K562 (cell line): Measurements from ENCODE around the gene AFF3. TPM values are rescaled to one million over a fixed set of nuclear protein-coding genes. Genes with fewer than 3 reads are reported as not detected.

ENCODE experiments used
- ATAC-seq: fragments of 200-7000 bp; cut with Tn5 transposase; 3 replicates; pipeline ENCODE4 v1.9.1; 2020; ENCODE audit warnings: moderate library complexity
- BruUV-seq: library from RNA; stranded (reverse); fragments of 400-500 nt; replicated peaks from 2 replicates; lab custom pipeline; 2021; lab: Mats Ljungman, UMichigan
- CTCF ChIA-PET: fragments of 300-600 bp; formaldehyde crosslinking; extraction: SDS; loops from one replicate; lab custom pipeline; 2021; ENCODE audit warnings: low intra/inter-chr PET ratio; lab: Yijun Ruan, JAX
- POLR2A ChIA-PET: fragments of 300-600, 350-650 bp; sonication (Branson Sonifier 250); formaldehyde crosslinking; extraction: SDS; loops from one replicate; lab custom pipeline; 2021; ENCODE audit warnings: antibody characterized with exemption, inconsistent platforms; lab: Yijun Ruan, JAX
- DNase-seq, 4 experiments: peaks; one replicate each; pipeline versions ENCODE4 v3.0.0 to v3.0.0-alpha.2; 2011 to 2018; ENCODE audit warnings: low spot score in 3 of 4, mixed read lengths in 3 of 4; ENCODE audit errors: extremely low read depth in 1 of 4
- FAIRE-seq: peaks from 2 replicates; lab custom pipeline; 2011; peaks lifted over from hg19 to GRCh38; lab: Jason Lieb, UNC
- H2AFZ ChIP-seq: 2 replicates; pipeline ENCODE4 v1.6.0; 2011; ENCODE audit warnings: low read depth, low read length, control low read depth, inconsistent platforms
- H3K27ac ChIP-seq: fragments of 200-600 bp; 3 replicates; pipeline ENCODE4 v1.8.0; 2011; ENCODE audit warnings: low read depth, mild to moderate bottlenecking, control low read depth, inconsistent platforms, low read length, moderate library complexity, mixed read lengths; ENCODE audit errors: extremely low read depth
- H3K27me3 ChIP-seq, 2 experiments: fragments of 300-600 bp in 1 of 2; 2 replicates in 1 of 2; 3 replicates in 1 of 2; pipeline versions ENCODE4 v1.6.0 to v1.8.0; 2011; ENCODE audit warnings: inconsistent platforms in 2 of 2, low read length in 2 of 2, mild to moderate bottlenecking in 1 of 2, mixed read lengths in 1 of 2, moderate library complexity in 1 of 2; ENCODE audit not compliant: control insufficient read depth in 2 of 2, insufficient read depth in 2 of 2
- H3K36me3 ChIP-seq: fragments of 300-600 bp; 3 replicates; pipeline ENCODE4 v1.8.0; 2011; ENCODE audit warnings: mild to moderate bottlenecking, low read length, inconsistent platforms; ENCODE audit not compliant: control insufficient read depth, insufficient read depth
- H3K4me1 ChIP-seq, 2 experiments: fragments of 200-600 bp in 1 of 2; replicated peaks in 1 of 2; 2 replicates in 1 of 2; 3 replicates in 1 of 2; pipeline versions ENCODE4 v1.5.1 to v1.8.0; 2011; ENCODE audit warnings: inconsistent platforms in 2 of 2, low read length in 2 of 2, mild to moderate bottlenecking in 1 of 2, mixed read lengths in 1 of 2, moderate library complexity in 1 of 2; ENCODE audit not compliant: control insufficient read depth in 2 of 2, insufficient read depth in 2 of 2
- H3K4me2 ChIP-seq: 2 replicates; pipeline ENCODE4 v1.6.1; 2011; ENCODE audit warnings: low read length, control low read depth, inconsistent platforms, mixed read lengths; ENCODE audit not compliant: insufficient read depth
- H3K4me3 ChIP-seq: fragments of 200-600 bp; sonication (generic), shearing (Covaris generic); 2 replicates; pipeline ENCODE4 v1.5.1; 2016; ENCODE audit warnings: control low read depth, inconsistent platforms
- H3K79me2 ChIP-seq: fragments of 200-600 bp; 3 replicates; pipeline ENCODE4 v1.8.0; 2011; ENCODE audit warnings: low read length, inconsistent platforms; ENCODE audit not compliant: control insufficient read depth, insufficient read depth
- H3K9ac ChIP-seq, 2 experiments: 2 replicates each; pipeline versions ENCODE4 v1.6.0 to v1.6.1; 2011; ENCODE audit warnings: low read depth in 2 of 2, low read length in 2 of 2, control low read depth in 1 of 2, inconsistent platforms in 1 of 2, mild to moderate bottlenecking in 1 of 2, mixed read lengths in 1 of 2; ENCODE audit not compliant: insufficient read depth in 1 of 2
- H3K9me1 ChIP-seq: one replicate; pipeline ENCODE4 v1.6.0; 2011; ENCODE audit warnings: inconsistent platforms, mild to moderate bottlenecking, low read length, moderate library complexity; ENCODE audit not compliant: control insufficient read depth, insufficient read depth
- H3K9me3 ChIP-seq: replicated peaks from 2 replicates; pipeline ENCODE4 v1.5.1; 2011; ENCODE audit warnings: low read depth, low read length, inconsistent platforms; ENCODE audit not compliant: control insufficient read depth, insufficient read depth
- H4K20me1 ChIP-seq: replicated peaks from 2 replicates; pipeline ENCODE4 v1.6.1; 2011; ENCODE audit warnings: low read length, inconsistent platforms, mixed read lengths; ENCODE audit not compliant: control insufficient read depth, insufficient read depth
- DNMT1 ChIP-seq: fragments of 450-650 bp; IDR thresholded peaks from 2 replicates; pipeline ENCODE4 v1.6.1; 2016; ENCODE audit warnings: antibody characterized with exemption, mild to moderate bottlenecking
- GTF3C2 ChIP-seq: IDR thresholded peaks from 3 replicates; pipeline ENCODE4 v1.6.1; 2011; ENCODE audit warnings: borderline replicate concordance, mild to moderate bottlenecking, moderate library complexity; ENCODE audit not compliant: insufficient read length; ENCODE audit errors: extremely low read depth
- HDAC8 ChIP-seq: fragments of 450-650 bp; IDR thresholded peaks from 2 replicates; pipeline ENCODE4 v1.6.1; 2016; ENCODE audit warnings: mild to moderate bottlenecking, missing genetic modification characterization, moderate library complexity, missing compliant biosample characterization
- KDM2B ChIP-seq: fragments of 250-450 bp; sonication (Bioruptor Pico); IDR thresholded peaks from 2 replicates; pipeline ENCODE4 v1.8.0; 2021; ENCODE audit warnings: mild to moderate bottlenecking, moderate library complexity
- MCM7 ChIP-seq, 2 experiments: fragments of 450-650 bp; IDR thresholded peaks; 2 replicates each; pipeline ENCODE4 v1.6.1; 2016 to 2018
- NR2F6 ChIP-seq: fragments of 450-650 bp; formaldehyde crosslinking; IDR thresholded peaks from 2 replicates; pipeline ENCODE4 v1.4.0; 2020; ENCODE audit warnings: mild to moderate bottlenecking
- SETDB1 ChIP-seq: IDR thresholded peaks from one replicate; pipeline ENCODE4 v1.6.1; 2012; ENCODE audit warnings: low read length, control low read depth, inconsistent platforms
- SP1 ChIP-seq: sonication (generic); formaldehyde crosslinking; IDR thresholded peaks from 2 replicates; pipeline ENCODE4 v1.8.1; 2022; ENCODE audit warnings: mild to moderate bottlenecking, missing genetic modification reagents
- TEAD2 ChIP-seq: fragments of 450-650 bp; IDR thresholded peaks from 2 replicates; pipeline ENCODE4 v1.6.1; 2016; ENCODE audit warnings: missing genetic modification characterization, control low read depth, missing compliant biosample characterization
- ZFPM2 ChIP-seq: fragments of 250-450 bp; sonication (Bioruptor Pico); IDR thresholded peaks from 2 replicates; pipeline ENCODE4 v1.5.1; 2022; ENCODE audit warnings: mild to moderate bottlenecking
- ZFX ChIP-seq: sonication (generic); formaldehyde crosslinking; IDR thresholded peaks from 2 replicates; pipeline ENCODE4 v1.8.0; 2022; ENCODE audit warnings: mild to moderate bottlenecking, missing genetic modification reagents, moderate library complexity
- ZNF398 ChIP-seq: fragments of 250-450 bp; sonication (Bioruptor Pico); IDR thresholded peaks from 2 replicates; pipeline ENCODE4 v1.8.0; 2021; ENCODE audit warnings: moderate library complexity, mild to moderate bottlenecking, inconsistent platforms
- ZNF609 ChIP-seq: sonication (generic); formaldehyde crosslinking; IDR thresholded peaks from 2 replicates; pipeline ENCODE4 v1.8.1; 2023; ENCODE audit warnings: missing genetic modification reagents, mild to moderate bottlenecking, borderline replicate concordance
- ZNF644 ChIP-seq: fragments of 200-800 bp; sonication (Bioruptor generic); IDR thresholded peaks from 2 replicates; pipeline ENCODE4 v1.6.1; 2016; ENCODE audit warnings: low read depth, missing genetic modification characterization, missing compliant biosample characterization
- WGBS: fragments of 100-300 bp; shearing (Covaris generic); methylation state at CpG from one replicate; pipeline ENCODE4 v1.1.6; 2016; ENCODE audit warnings: low coverage, mixed read lengths; ENCODE audit not compliant: insufficient coverage; ENCODE audit errors: missing lambda C conversion rate; 5-methylcytosine and 5-hydroxymethylcytosine counted together
- in situ Hi-C: fragments of 300-500 bp; cut with MboI; formaldehyde crosslinking; loops from 4 replicates; pipeline ENCODE4 v1.15.0; 2018; ENCODE audit warnings: inconsistent platforms, mixed read lengths
- intact Hi-C: fragments of 100-400 bp; cut with micrococcal nuclease; formaldehyde crosslinking; loops from 2 replicates; pipeline ENCODE4 v1.14.2; 2022
- polyA plus RNA-seq, 8 experiments: library from polyadenylated mRNA; depleted of rRNA in 4 of 8; stranded (reverse) in 5 of 8; unstranded in 3 of 8; fragments of >200 nt; fragmentation: Nextera tagmentation in 2 of 8; fragmentation: Illumina TruSeq in 1 of 8; extraction: Ambion mirVana in 2 of 8; extraction: Trizol in 1 of 8; gene quantifications; 2 replicates each; pipeline versions ENCODE4 v1.2.1 to v1.2.3, GENCODE V29; 2011 to 2014; ENCODE audit warnings: inconsistent platforms in 1 of 8, missing spikeins in 1 of 8
- total RNA-seq, 7 experiments: library from RNA; depleted of rRNA in 6 of 7; stranded (reverse); fragments of >200 nt in 6 of 7; fragmentation: Illumina TruSeq in 2 of 7; extraction: Trizol in 2 of 7; gene quantifications; 2 replicates each; pipeline versions ENCODE4 v1.2.1 to v1.2.3, GENCODE V29; 2011 to 2021; ENCODE audit warnings: low replicate concordance in 1 of 7

AFF3 gene
- total and polyA plus RNA-seq, 9 of the 15 experiments (the other 6 are each of a cell fraction or from before 2014, with no cell fraction given) = 0.02 to 0.11 TPM; not detected in 7

- no peak overlapping the region for H3K4me3 ChIP-seq
- in situ Hi-C loops = no loop called here
- H4K20me1 ChIP-seq = no peaks in the 10 kb centered on the region
- TF ChIP-seq DNMT1 (no peak), ZNF609 (CRISPR knock-in tag) (no peak), TEAD2 (tag) (no peak), GTF3C2 (no peak), SP1 (no peak), ZNF398 (CRISPR knock-in tag) (no peak), KDM2B (CRISPR knock-in tag) (no peak), ZFX (CRISPR knock-in tag) (no peak), SETDB1 (no peak), NR2F6 (CRISPR knock-in tag) (no peak), ZFPM2 (CRISPR knock-in tag) (no peak), MCM7 (IDR thresholded peaks at IDR 0.05) (no peak), ZNF644 (tag) (no peak), HDAC8 (tag) (no peak)
- H3K27ac ChIP-seq = no peak overlapping the region
- intact Hi-C loops = no loop called here
- H3K27me3 ChIP-seq = peaks cover 2 to 9% of the 10 kb centered on the region in 2 experiments; a peak in 2 of 5 replicates
- H3K79me2 ChIP-seq = no peaks in the 10 kb centered on the region
- ATAC-seq (no peak), DNase-seq (no peak), FAIRE-seq (no peak)
- POLR2A ChIA-PET = no interaction called here
- no peak overlapping the region for H3K4me2 ChIP-seq
- CTCF ChIA-PET = no interaction called here
- no peaks in the 10 kb centered on the region for H3K9me3 ChIP-seq
- H3K9ac ChIP-seq = no peak overlapping the region
- H2AFZ ChIP-seq = no peak overlapping the region
- 3% methylated on average over 6 of the region's 6 CpGs for WGBS
- no peaks in the 10 kb centered on the region for H3K36me3 ChIP-seq
- H3K4me1 ChIP-seq = no peaks in the 10 kb centered on the region
- H3K9me1 ChIP-seq = no peaks in the 10 kb centered on the region
- BruUV-seq = no TSS peak
These were observed 91.7 kb downstream of the AFF3 start for GRCh38 chr2:100050685-100051084.
